ENCODE measurements around the gene PACSIN2. TPM values are rescaled to one million over a fixed set of nuclear protein-coding genes. Genes with fewer than 3 reads are reported as not detected.

The PACSIN2 gene
- total RNA-seq: 48.3 and 60.1 TPM in 2 replicates

GRCh38 chr22:43014869-43015676 lies at the start of gene PACSIN2:
Gene PACSIN2, minus strand, starts transcription at chr22:43015149. Its CDS starts 103,069 bp downstream, at chr22:42912080.

GRCh38 chr22:42856865-42857704 lies 157.9 kb downstream of the PACSIN2 start, which contains the start of gene ARFGAP3:
Gene ARFGAP3, minus strand, starts transcription at chr22:42857273. Its CDS starts 91 bp downstream, at chr22:42857182.

Other genes starting within 250 kb of the PACSIN2 start
- 72.2 and 87.6 TPM in 2 replicates for gene ARFGAP3, start 157.9 kb downstream of the PACSIN2 start, total RNA-seq
- 11.5 and 16.2 TPM in 2 replicates for gene TTLL1, start 74.2 kb upstream of the PACSIN2 start, total RNA-seq
- not detected in 2 replicates for gene BIK, start 95.6 kb upstream of the PACSIN2 start, total RNA-seq
- gene MCAT, start 128.2 kb upstream of the PACSIN2 start, total RNA-seq: 8.2 and 11.1 TPM in 2 replicates
- gene TSPO, start 136.4 kb upstream of the PACSIN2 start, total RNA-seq: 224 and 354 TPM in 2 replicates
- 25.8 and 39.2 TPM in 2 replicates for gene TTLL12, start 172.0 kb upstream of the PACSIN2 start, total RNA-seq